ENCODE measurements around the gene OLFM1.

OLFM1 gene

DNA sequence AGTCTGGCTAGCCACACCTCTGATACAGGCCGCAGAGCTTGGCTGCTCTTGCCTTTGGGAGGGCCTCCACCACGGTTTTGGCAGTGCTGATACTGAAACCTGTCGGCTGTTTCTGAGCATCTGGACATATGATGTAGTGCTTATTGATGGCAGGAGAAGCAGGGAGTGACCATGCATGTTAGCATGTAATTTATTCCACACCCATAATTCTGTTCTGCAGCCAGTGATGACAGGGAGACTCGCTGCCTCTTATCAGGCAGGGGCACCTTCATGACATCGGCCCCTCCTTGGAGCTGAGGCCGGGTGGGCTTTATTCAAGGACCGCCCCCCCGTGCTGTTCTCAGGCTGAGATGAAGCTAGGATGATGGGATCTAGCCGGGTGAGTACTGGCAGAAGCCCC, 49.0 kb downstream of the OLFM1 start:
- Histone ChIP-seq H3K79me2 (ENCODE audit: control insufficient read depth, insufficient read depth, low read length, unreplicated experiment) (no peaks in the 10 kb centered on the region), H3K27ac (ENCODE audit: low read depth, low read length) (no peak overlapping the region), H3K4me1 (ENCODE audit: control insufficient read depth, insufficient read depth, low read length, unreplicated experiment) (no peaks in the 10 kb centered on the region), H2AFZ (ENCODE audit: low read length, unreplicated experiment) (no peak overlapping the region), H3K27me3 (ENCODE audit: insufficient read depth, low read length) (peaks cover 3% of the 10 kb centered on the region; the same call in 1 of the 2 replicates), H3K36me3 (ENCODE audit: insufficient read depth, low read length) (no peaks in the 10 kb centered on the region), H3K4me3 (ENCODE audit: low read depth, low read length) (no peak overlapping the region)

DNA sequence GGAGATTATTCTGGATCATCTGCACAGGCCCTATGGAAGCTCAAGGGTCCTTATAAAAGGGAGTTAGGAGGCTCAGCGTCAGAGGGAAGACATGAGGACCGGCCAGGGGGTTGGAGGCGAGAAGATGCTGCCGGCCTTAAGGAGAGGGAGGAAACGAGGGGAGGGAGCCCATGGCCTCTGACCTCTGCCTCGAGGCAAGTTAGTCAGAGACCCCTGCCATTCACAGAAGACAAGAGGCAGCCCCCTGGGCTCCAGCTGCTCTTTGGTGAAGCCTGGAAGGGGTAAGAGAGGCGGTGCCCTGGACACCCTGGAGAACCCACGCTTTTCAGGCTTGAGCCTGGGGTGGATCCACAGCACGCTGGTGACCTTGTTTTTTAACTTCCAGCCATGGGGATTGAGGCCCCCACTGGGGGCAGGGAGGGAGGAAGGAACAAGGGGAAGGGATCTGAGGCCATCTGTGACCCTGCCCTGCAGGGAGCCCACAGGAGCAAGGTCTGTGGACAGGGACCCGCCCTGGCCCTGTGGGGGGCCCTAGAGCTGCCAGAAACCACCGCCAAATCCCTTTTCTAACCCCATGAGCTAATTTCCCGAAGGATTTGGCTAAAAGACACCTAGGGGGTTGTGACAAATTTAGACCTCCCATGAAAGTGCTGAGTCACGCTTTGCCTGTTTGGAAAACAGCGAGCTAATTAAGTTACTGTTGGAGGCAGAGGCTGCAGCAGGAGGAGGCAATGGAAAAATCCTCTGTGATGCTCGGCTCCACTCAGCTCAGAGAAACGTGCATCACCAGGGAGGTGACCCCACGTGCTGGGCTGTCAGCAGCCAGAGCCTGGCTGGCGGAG, 49.7 kb downstream of the OLFM1 start:
- peaks cover 7% of the 10 kb centered on the region for H3K27me3 ChIP-seq (ENCODE audit: insufficient read depth, low read length)
- H3K4me1 ChIP-seq (ENCODE audit: control insufficient read depth, insufficient read depth, low read length, unreplicated experiment), result no peaks in the 10 kb centered on the region
- H3K36me3 ChIP-seq (ENCODE audit: insufficient read depth, low read length), result no peaks in the 10 kb centered on the region
- H3K79me2 ChIP-seq (ENCODE audit: control insufficient read depth, insufficient read depth, low read length, unreplicated experiment), result no peaks in the 10 kb centered on the region
- H3K27ac ChIP-seq (ENCODE audit: low read depth, low read length), result no peak overlapping the region
- no peak overlapping the region for H2AFZ ChIP-seq (ENCODE audit: low read length, unreplicated experiment)
- no peak overlapping the region for H3K4me3 ChIP-seq (ENCODE audit: low read depth, low read length)

GRCh38 chr9:135138078-135138855, 50.8 kb downstream of the OLFM1 start:
- H3K4me3 ChIP-seq (ENCODE audit: low read depth, low read length), result no peak overlapping the region
- no peaks in the 10 kb centered on the region for H3K4me1 ChIP-seq (ENCODE audit: control insufficient read depth, insufficient read depth, low read length, unreplicated experiment)
- H3K36me3 ChIP-seq (ENCODE audit: insufficient read depth, low read length), result no peaks in the 10 kb centered on the region
- no peak overlapping the region for H2AFZ ChIP-seq (ENCODE audit: low read length, unreplicated experiment)
- H3K27ac ChIP-seq (ENCODE audit: low read depth, low read length), result no peak overlapping the region
- H3K27me3 ChIP-seq (ENCODE audit: insufficient read depth, low read length), result peaks cover 18% of the 10 kb centered on the region
- H3K79me2 ChIP-seq (ENCODE audit: control insufficient read depth, insufficient read depth, low read length, unreplicated experiment), result no peaks in the 10 kb centered on the region

GRCh38 chr9:135139366-135139959, 52.0 kb downstream of the OLFM1 start:
- H3K36me3 ChIP-seq (ENCODE audit: insufficient read depth, low read length), result no peaks in the 10 kb centered on the region
- H3K79me2 ChIP-seq (ENCODE audit: control insufficient read depth, insufficient read depth, low read length, unreplicated experiment), result no peaks in the 10 kb centered on the region
- no peaks in the 10 kb centered on the region for H3K4me1 ChIP-seq (ENCODE audit: control insufficient read depth, insufficient read depth, low read length, unreplicated experiment)
- no peak overlapping the region for H3K27ac ChIP-seq (ENCODE audit: low read depth, low read length)
- peaks cover 27% of the 10 kb centered on the region for H3K27me3 ChIP-seq (ENCODE audit: insufficient read depth, low read length)
- H2AFZ ChIP-seq (ENCODE audit: low read length, unreplicated experiment), result no peak overlapping the region
- H3K4me3 ChIP-seq (ENCODE audit: low read depth, low read length), result no peak overlapping the region

DNA sequence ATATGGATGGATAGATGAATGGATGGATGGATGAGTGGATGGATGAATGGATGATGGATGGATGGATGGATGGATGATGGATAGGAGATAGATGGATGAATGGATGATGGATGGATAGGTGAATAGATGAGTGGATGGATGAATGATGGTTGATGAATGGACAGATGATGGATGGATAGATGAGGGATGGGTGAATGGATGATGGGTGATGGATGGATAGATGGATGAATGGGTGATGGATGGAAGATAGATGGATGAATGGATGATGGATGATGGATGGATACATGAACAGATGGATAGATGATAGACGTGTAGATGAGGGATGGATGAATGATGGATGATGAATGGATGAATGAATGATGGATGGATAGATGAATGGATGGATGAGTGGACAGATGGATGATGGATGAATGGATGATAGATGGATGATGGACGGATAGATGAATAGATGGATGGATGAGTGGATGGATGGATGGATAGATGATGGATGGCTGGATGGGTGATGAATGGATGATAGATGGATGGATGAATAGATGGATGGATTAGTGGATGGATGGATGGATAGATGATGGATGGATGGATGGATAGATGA, 53.8 kb downstream of the OLFM1 start:
- Histone ChIP-seq H3K27ac (ENCODE audit: low read depth, low read length) (no peak overlapping the region), H3K36me3 (ENCODE audit: insufficient read depth, low read length) (no peaks in the 10 kb centered on the region), H3K27me3 (ENCODE audit: insufficient read depth, low read length) (peaks cover 37% of the 10 kb centered on the region), H3K79me2 (ENCODE audit: control insufficient read depth, insufficient read depth, low read length, unreplicated experiment) (no peaks in the 10 kb centered on the region), H2AFZ (ENCODE audit: low read length, unreplicated experiment) (no peak overlapping the region), H3K4me1 (ENCODE audit: control insufficient read depth, insufficient read depth, low read length, unreplicated experiment) (no peaks in the 10 kb centered on the region), H3K4me3 (ENCODE audit: low read depth, low read length) (no peak overlapping the region)

- Histone ChIP-seq H3K79me2 (ENCODE audit: control insufficient read depth, insufficient read depth, low read length, unreplicated experiment) (no peaks in the 10 kb centered on the region), H2AFZ (ENCODE audit: low read length, unreplicated experiment) (no peak overlapping the region), H3K36me3 (ENCODE audit: insufficient read depth, low read length) (no peaks in the 10 kb centered on the region), H3K4me3 (ENCODE audit: low read depth, low read length) (no peak overlapping the region), H3K4me1 (ENCODE audit: control insufficient read depth, insufficient read depth, low read length, unreplicated experiment) (no peaks in the 10 kb centered on the region), H3K27ac (ENCODE audit: low read depth, low read length) (no peak overlapping the region), H3K27me3 (ENCODE audit: insufficient read depth, low read length) (peaks cover 54% of the 10 kb centered on the region)
Measured at GRCh38 chr9:135144581-135145170, 57.2 kb downstream of the OLFM1 start.

GRCh38 chr9:135145312-135145711, 57.8 kb downstream of the OLFM1 start:
- no peaks in the 10 kb centered on the region for H3K4me1 ChIP-seq (ENCODE audit: control insufficient read depth, insufficient read depth, low read length, unreplicated experiment)
- no peaks in the 10 kb centered on the region for H3K36me3 ChIP-seq (ENCODE audit: insufficient read depth, low read length)
- H3K27ac ChIP-seq (ENCODE audit: low read depth, low read length), result no peak overlapping the region
- H3K79me2 ChIP-seq (ENCODE audit: control insufficient read depth, insufficient read depth, low read length, unreplicated experiment), result no peaks in the 10 kb centered on the region
- no peak overlapping the region for H2AFZ ChIP-seq (ENCODE audit: low read length, unreplicated experiment)
- H3K4me3 ChIP-seq (ENCODE audit: low read depth, low read length), result no peak overlapping the region
- H3K27me3 ChIP-seq (ENCODE audit: insufficient read depth, low read length), result peaks cover 55% of the 10 kb centered on the region

DNA sequence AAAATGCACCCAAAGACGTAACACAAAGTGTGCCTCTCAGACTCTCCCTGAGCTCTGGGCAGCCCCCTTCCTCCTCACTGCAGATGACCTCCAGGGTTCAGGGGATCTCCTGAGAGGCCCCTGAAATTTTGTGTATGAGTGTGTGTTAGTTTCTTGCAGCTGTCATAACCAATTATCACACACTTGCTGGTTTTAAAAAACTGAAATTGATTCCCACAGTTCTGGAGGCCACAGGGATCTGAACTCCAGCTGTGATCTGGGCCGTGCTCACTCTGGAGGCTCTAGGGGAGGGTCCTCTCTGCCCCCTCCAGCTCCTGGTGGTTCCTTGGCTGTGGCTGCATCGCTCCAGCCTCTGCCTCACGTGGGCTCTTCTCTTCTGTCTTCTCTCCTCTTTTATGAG, 58.8 kb downstream of the OLFM1 start:
- Histone ChIP-seq H3K4me3 (ENCODE audit: low read depth, low read length) (no peak overlapping the region), H3K36me3 (ENCODE audit: insufficient read depth, low read length) (no peaks in the 10 kb centered on the region), H3K4me1 (ENCODE audit: control insufficient read depth, insufficient read depth, low read length, unreplicated experiment) (no peaks in the 10 kb centered on the region), H2AFZ (ENCODE audit: low read length, unreplicated experiment) (no peak overlapping the region), H3K79me2 (ENCODE audit: control insufficient read depth, insufficient read depth, low read length, unreplicated experiment) (no peaks in the 10 kb centered on the region), H3K27me3 (ENCODE audit: insufficient read depth, low read length) (peaks cover 61% of the 10 kb centered on the region), H3K27ac (ENCODE audit: low read depth, low read length) (no peak overlapping the region)

GRCh38 chr9:135146766-135147473, 59.5 kb downstream of the OLFM1 start:
- Histone ChIP-seq H3K4me3 (ENCODE audit: low read depth, low read length) (no peak overlapping the region), H3K27ac (ENCODE audit: low read depth, low read length) (no peak overlapping the region), H3K4me1 (ENCODE audit: control insufficient read depth, insufficient read depth, low read length, unreplicated experiment) (no peaks in the 10 kb centered on the region), H3K36me3 (ENCODE audit: insufficient read depth, low read length) (no peaks in the 10 kb centered on the region), H3K27me3 (ENCODE audit: insufficient read depth, low read length) (peaks cover 64% of the 10 kb centered on the region), H2AFZ (ENCODE audit: low read length, unreplicated experiment) (no peak overlapping the region), H3K79me2 (ENCODE audit: control insufficient read depth, insufficient read depth, low read length, unreplicated experiment) (no peaks in the 10 kb centered on the region)

DNA sequence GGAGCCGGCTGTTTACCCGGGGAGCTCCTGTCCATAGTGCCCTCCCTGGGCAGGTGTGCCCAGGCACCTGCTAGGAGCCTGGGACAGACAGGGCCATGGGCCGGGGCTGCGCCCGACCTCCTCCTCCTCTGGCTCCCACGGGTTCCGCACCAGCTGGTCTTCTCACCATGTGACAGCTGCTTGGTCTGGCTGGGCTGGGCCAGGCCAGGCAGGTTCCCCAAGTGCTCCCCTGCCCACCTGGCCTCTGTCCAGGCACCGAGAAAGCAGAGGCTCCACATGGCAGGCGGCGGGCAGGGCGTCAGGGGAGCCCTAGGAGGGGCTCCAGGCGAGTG, 60.0 kb downstream of the OLFM1 start:
- peaks cover 61% of the 10 kb centered on the region for H3K27me3 ChIP-seq (ENCODE audit: insufficient read depth, low read length)
- no peaks in the 10 kb centered on the region for H3K79me2 ChIP-seq (ENCODE audit: control insufficient read depth, insufficient read depth, low read length, unreplicated experiment)
- H3K36me3 ChIP-seq (ENCODE audit: insufficient read depth, low read length), result no peaks in the 10 kb centered on the region
- no peak overlapping the region for H3K4me3 ChIP-seq (ENCODE audit: low read depth, low read length)
- H2AFZ ChIP-seq (ENCODE audit: low read length, unreplicated experiment), result no peak overlapping the region
- H3K4me1 ChIP-seq (ENCODE audit: control insufficient read depth, insufficient read depth, low read length, unreplicated experiment), result no peaks in the 10 kb centered on the region
- no peak overlapping the region for H3K27ac ChIP-seq (ENCODE audit: low read depth, low read length)

Measured in ACC112 (cell line).